Nephron (organoid): Measurements from ENCODE around the gene RTF2.

ENCODE experiments used
- H3K27ac Mint-ChIP-seq, 3 experiments: 2 replicates each; pipeline ENCODE4 v1.8.0; 2020; ENCODE audit warnings: mixed read lengths in 3 of 3, mild to moderate bottlenecking in 2 of 3, moderate library complexity in 1 of 3
- H3K27me3 Mint-ChIP-seq: 2 replicates; pipeline ENCODE4 v1.8.0; 2021; ENCODE audit warnings: low read depth, mild to moderate bottlenecking, moderate library complexity, mixed read lengths
- H3K36me3 Mint-ChIP-seq: 2 replicates; pipeline ENCODE4 v1.8.0; 2020; ENCODE audit warnings: low read depth, mixed read lengths
- H3K4me1 Mint-ChIP-seq: 2 replicates; pipeline ENCODE4 v1.8.0; 2020; ENCODE audit warnings: mixed read lengths
- H3K4me3 Mint-ChIP-seq, 3 experiments: 2 replicates each; pipeline ENCODE4 v1.8.0; 2020; ENCODE audit warnings: mild to moderate bottlenecking in 3 of 3, mixed read lengths in 3 of 3, moderate library complexity in 2 of 3
- H3K9me3 Mint-ChIP-seq: 2 replicates; pipeline ENCODE4 v1.8.0; 2020; ENCODE audit warnings: mixed read lengths
- CTCF ChIP-seq, 3 experiments: fragments of 200-600 bp; sonication (generic); IDR thresholded peaks; one replicate each; pipeline ENCODE4 v1.5.0; 2021; ENCODE audit warnings: antibody characterized with exemption in 3 of 3; ENCODE audit not compliant: unreplicated experiment in 3 of 3

Gene RTF2

GRCh38 chr20:56445540-56445939, 22.9 kb upstream of the RTF2 start:
- Mint-ChIP-seq H3K4me3 (no peak overlapping the region), H3K27me3 (peaks cover 4% of the 10 kb centered on the region), H3K27ac (peak overlapping the region in 2 of 3 experiments; percentile 63 to 79), H3K4me1 (peaks cover 34% of the 10 kb centered on the region), H3K9me3 (no peaks in the 10 kb centered on the region), H3K36me3 (no peaks in the 10 kb centered on the region)
- TF ChIP-seq CTCF (IDR thresholded peaks at IDR 0.05; ENCODE audit: unreplicated experiment in 3 of 3): no peak

- Mint-ChIP-seq H3K27ac (no peak overlapping the region), H3K4me3 (no peak overlapping the region), H3K4me1 (peaks cover 26% of the 10 kb centered on the region), H3K9me3 (no peaks in the 10 kb centered on the region), H3K36me3 (no peaks in the 10 kb centered on the region), H3K27me3 (peaks cover 4% of the 10 kb centered on the region)
- no peak for TF ChIP-seq CTCF (IDR thresholded peaks at IDR 0.05; ENCODE audit: unreplicated experiment in 3 of 3)
Observed at GRCh38 chr20:56447227-56447626, 21.2 kb upstream of the RTF2 start.

GRCh38 chr20:56449459-56449858, 19.0 kb upstream of the RTF2 start:
- no peak overlapping the region for H3K4me3 Mint-ChIP-seq
- peaks cover 5% of the 10 kb centered on the region for H3K4me1 Mint-ChIP-seq
- no peak overlapping the region for H3K27ac Mint-ChIP-seq
- H3K9me3 Mint-ChIP-seq: no peaks in the 10 kb centered on the region
- H3K36me3 Mint-ChIP-seq: no peaks in the 10 kb centered on the region
- TF ChIP-seq CTCF (IDR thresholded peaks at IDR 0.05; ENCODE audit: unreplicated experiment in 3 of 3): no peak
- H3K27me3 Mint-ChIP-seq: no peaks in the 10 kb centered on the region

GRCh38 chr20:56451056-56451765, 17.2 kb upstream of the RTF2 start:
- Mint-ChIP-seq H3K27ac (no peak overlapping the region), H3K9me3 (no peaks in the 10 kb centered on the region), H3K36me3 (no peaks in the 10 kb centered on the region), H3K4me1 (no peaks in the 10 kb centered on the region), H3K27me3 (no peaks in the 10 kb centered on the region), H3K4me3 (no peak overlapping the region)
- TF ChIP-seq CTCF (IDR thresholded peaks at IDR 0.05; ENCODE audit: unreplicated experiment in 3 of 3): no peak

GRCh38 chr20:56453352-56453751, 15.1 kb upstream of the RTF2 start:
- H3K9me3 Mint-ChIP-seq: no peaks in the 10 kb centered on the region
- H3K4me1 Mint-ChIP-seq: no peaks in the 10 kb centered on the region
- H3K36me3 Mint-ChIP-seq: no peaks in the 10 kb centered on the region
- H3K27me3 Mint-ChIP-seq: no peaks in the 10 kb centered on the region
- no peak overlapping the region for H3K27ac Mint-ChIP-seq
- TF ChIP-seq CTCF (IDR thresholded peaks at IDR 0.05; ENCODE audit: unreplicated experiment in 3 of 3): no peak
- H3K4me3 Mint-ChIP-seq: no peak overlapping the region

GRCh38 chr20:56454754-56455153, 13.7 kb upstream of the RTF2 start:
- Mint-ChIP-seq H3K27me3 (no peaks in the 10 kb centered on the region), H3K27ac (no peak overlapping the region), H3K9me3 (no peaks in the 10 kb centered on the region), H3K36me3 (no peaks in the 10 kb centered on the region), H3K4me1 (no peaks in the 10 kb centered on the region), H3K4me3 (no peak overlapping the region)
- no peak for TF ChIP-seq CTCF (IDR thresholded peaks at IDR 0.05; ENCODE audit: unreplicated experiment in 3 of 3)
